ENCODE data around the gene FAR2.

DNA sequence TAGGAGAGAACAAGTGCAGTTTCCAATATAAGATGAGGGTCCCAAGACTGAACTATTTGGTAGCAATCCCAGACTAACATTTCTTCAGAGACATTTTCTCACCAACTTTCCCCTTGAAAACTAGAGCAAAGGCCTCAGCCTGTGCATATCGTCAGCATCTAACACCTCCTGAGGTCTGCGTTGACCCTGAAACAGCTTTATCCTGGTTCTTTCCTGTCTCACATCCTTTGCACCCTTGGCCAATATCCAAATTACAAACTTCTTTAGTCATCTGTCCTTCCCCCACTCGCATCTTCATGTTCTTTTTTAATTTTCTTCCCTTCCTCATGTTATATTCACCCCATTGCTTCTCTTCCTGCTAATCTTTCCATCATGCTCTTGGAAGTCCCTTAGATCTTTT is 83.0 kb downstream of the FAR2 start:
- TF ChIP-seq TARDBP (IDR thresholded peaks at IDR 0.05), result no peak
- TF ChIP-seq SUZ12 (IDR thresholded peaks at IDR 0.05), result no peak
- TF ChIP-seq SP1 (IDR thresholded peaks at IDR 0.05), result no peak
- no peak for TF ChIP-seq NFRKB (IDR thresholded peaks at IDR 0.05)
- TF ChIP-seq ARNT (IDR thresholded peaks at IDR 0.05), result no peak

Data from HEK293T (cell line).